HepG2 (cell line): Measurements from ENCODE around the gene JAGN1. TPM values are rescaled to one million over a fixed set of nuclear protein-coding genes. Genes with fewer than 3 reads are reported as not detected.
A peak's percentile ranks its signal among the peaks of the same experiment; 100 is the strongest.

Experiments
- ATAC-seq: fragments of 200-7000 bp; cut with Tn5 transposase; 3 replicates; pipeline ENCODE4 v1.9.1; 2020; ENCODE audit warnings: mild to moderate bottlenecking, moderate library complexity
- BruUV-seq: library from RNA; stranded (reverse); fragments of 400-500 nt; replicated peaks from 2 replicates; lab custom pipeline; 2021; lab: Mats Ljungman, UMichigan
- CTCF ChIA-PET: fragments of 300-600 bp; formaldehyde crosslinking; extraction: SDS; loops from one replicate; lab custom pipeline; 2021; ENCODE audit warnings: low total read pairs, inconsistent platforms, low intra/inter-chr PET ratio; lab: Yijun Ruan, JAX
- POLR2A ChIA-PET: fragments of 350-600 bp; sonication (Branson Sonifier 250); formaldehyde crosslinking; loops from one replicate; lab custom pipeline; 2020; ENCODE audit warnings: antibody characterized with exemption, inconsistent platforms; lab: Yijun Ruan, JAX
- DNase-seq: peaks from one replicate; pipeline ENCODE4 v3.0.0-alpha.2; 2015; ENCODE audit warnings: low spot score
- FAIRE-seq: peaks from 3 replicates; lab custom pipeline; 2011; peaks lifted over from hg19 to GRCh38; lab: Jason Lieb, UNC
- H2AFZ ChIP-seq: one replicate; pipeline ENCODE4 v1.6.1; 2011; ENCODE audit warnings: low read length, inconsistent platforms
- H3K27ac ChIP-seq: fragments of 300-600 bp; 3 replicates; pipeline ENCODE4 v1.8.0; 2011; ENCODE audit warnings: mixed run types, mild to moderate bottlenecking, mixed read lengths, low read length, inconsistent platforms; ENCODE audit not compliant: insufficient read depth; ENCODE audit errors: extremely low read length
- H3K27me3 ChIP-seq, 2 experiments: fragments of 200-600 bp in 1 of 2; 2 replicates in 1 of 2; 3 replicates in 1 of 2; pipeline versions ENCODE4 v1.6.0 to v1.8.0; 2011; ENCODE audit warnings: low read length in 2 of 2, mild to moderate bottlenecking in 2 of 2, moderate library complexity in 2 of 2, inconsistent platforms in 1 of 2; ENCODE audit not compliant: insufficient read depth in 2 of 2, control insufficient read depth in 1 of 2
- H3K36me3 ChIP-seq, 2 experiments: fragments of 200-600 bp in 1 of 2; replicated peaks in 1 of 2; 2 replicates in 1 of 2; 3 replicates in 1 of 2; pipeline versions ENCODE4 v1.5.1 to v1.8.0; 2011; ENCODE audit warnings: low read length in 2 of 2, inconsistent platforms in 1 of 2; ENCODE audit not compliant: insufficient read depth in 2 of 2, control insufficient read depth in 1 of 2
- H3K4me1 ChIP-seq: 2 replicates; pipeline ENCODE4 v1.5.1; 2012; ENCODE audit warnings: low read length, inconsistent platforms; ENCODE audit not compliant: insufficient read depth
- H3K4me2 ChIP-seq: 2 replicates; pipeline ENCODE4 v1.6.0; 2011; ENCODE audit warnings: low read depth, low read length, inconsistent platforms
- H3K4me3 ChIP-seq, 3 experiments: fragments of 200-600 bp in 1 of 3; sonication (generic), shearing (Covaris generic) in 1 of 3; replicated peaks in 1 of 3; 2 replicates each; pipeline ENCODE4 v1.5.1; 2011 to 2016; ENCODE audit warnings: low read length in 3 of 3, inconsistent platforms in 2 of 3, low read depth in 2 of 3, mild to moderate bottlenecking in 2 of 3, control low read depth in 1 of 3, mixed read lengths in 1 of 3; ENCODE audit not compliant: insufficient read depth in 1 of 3
- H3K79me2 ChIP-seq: one replicate; pipeline ENCODE4 v1.6.1; 2011; ENCODE audit warnings: low read length, inconsistent platforms; ENCODE audit not compliant: insufficient read depth
- H3K9ac ChIP-seq: 2 replicates; pipeline ENCODE4 v1.6.0; 2011; ENCODE audit warnings: mild to moderate bottlenecking, low read depth, low read length, inconsistent platforms; ENCODE audit not compliant: insufficient read depth
- H3K9me3 ChIP-seq: 2 replicates; pipeline ENCODE4 v1.5.1; 2012; ENCODE audit warnings: mild to moderate bottlenecking, low read length
- H4K20me1 ChIP-seq: 2 replicates; pipeline ENCODE4 v1.6.0; 2011; ENCODE audit warnings: inconsistent platforms, mild to moderate bottlenecking, low read length, moderate library complexity; ENCODE audit not compliant: insufficient read depth
- GATA4 ChIP-seq: sonication (generic); IDR thresholded peaks from 2 replicates; pipeline ENCODE4 v1.6.1; 2016; ENCODE audit warnings: antibody characterized with exemption, low read depth, borderline replicate concordance
- HNRNPL ChIP-seq: fragments of 200-400 bp; formaldehyde crosslinking; IDR thresholded peaks from 2 replicates; pipeline ENCODE4 v1.6.1; 2017; ENCODE audit warnings: mild to moderate bottlenecking, low read depth, low read length
- NCOR1 ChIP-seq: fragments of 200-600 bp; sonication (generic); IDR thresholded peaks from 2 replicates; pipeline ENCODE4 v1.7.0; 2017; ENCODE audit warnings: antibody characterized with exemption, low read length, borderline replicate concordance
- ZNF354B ChIP-seq: sonication (generic); formaldehyde crosslinking; IDR thresholded peaks from 2 replicates; pipeline ENCODE4 v1.8.0; 2022; ENCODE audit warnings: mild to moderate bottlenecking, missing genetic modification reagents
- WGBS: methylation state at CpG from one replicate; pipeline ENCODE4 v1.1.6; 2017; ENCODE audit warnings: low lambda C conversion rate; 5-methylcytosine and 5-hydroxymethylcytosine counted together
- in situ Hi-C: cut with HindIII; loops from 2 replicates; pipeline ENCODE4 v1.10.0; 2017; ENCODE audit warnings: low pct_unique_long_range_greater_than_20kb; ENCODE audit not compliant: extremely low pct_ligation_motif_present
- intact Hi-C: fragments of 100-400 bp; cut with micrococcal nuclease; formaldehyde crosslinking; loops from one replicate; pipeline ENCODE4 v1.10.0; 2022; ENCODE audit not compliant: unreplicated experiment
- polyA plus RNA-seq, 8 experiments: library from polyadenylated mRNA; depleted of rRNA in 3 of 8; stranded (reverse) in 7 of 8; unstranded in 1 of 8; fragments of >200 nt; fragmentation: Illumina TruSeq in 4 of 8; extraction: Trizol in 4 of 8; gene quantifications; 2 replicates each; pipeline versions ENCODE4 v1.2.1 to v1.2.3, GENCODE V29; 2011 to 2016; ENCODE audit warnings: low read depth in 4 of 8, missing spikeins in 1 of 8, mixed read lengths in 1 of 8; ENCODE audit not compliant: insufficient read depth in 1 of 8
- total RNA-seq, 5 experiments: library from RNA; depleted of rRNA; stranded (reverse); fragments of >200 nt; fragmentation: Illumina TruSeq; extraction: Trizol; gene quantifications; 2 replicates each; pipeline ENCODE4 v1.2.3, GENCODE V29; 2016; ENCODE audit warnings: low read depth in 1 of 5
- TF ChIP-seq, protein P1 (sequence below): sonication (generic); formaldehyde crosslinking; IDR thresholded peaks from 2 replicates; pipeline ENCODE4 v1.4.0; 2020; ENCODE audit warnings: mild to moderate bottlenecking, missing genetic modification reagents
- TF ChIP-seq, protein P2 (sequence below): sonication (generic); formaldehyde crosslinking; conservative IDR thresholded peaks from 2 replicates; pipeline ENCODE4 v1.4.0; 2020; ENCODE audit warnings: missing genetic modification reagents
- TF ChIP-seq, protein P3 (sequence below): IDR thresholded peaks from 2 replicates; pipeline ENCODE4 v1.4.0; 2020; ENCODE audit warnings: mild to moderate bottlenecking, missing genetic modification reagents

JAGN1 gene
- total and polyA plus RNA-seq, 2 of the 13 experiments (the other 11 are each of a cell fraction or from before 2014, with no cell fraction given), result 49.9 to 50.9 TPM

DNA sequence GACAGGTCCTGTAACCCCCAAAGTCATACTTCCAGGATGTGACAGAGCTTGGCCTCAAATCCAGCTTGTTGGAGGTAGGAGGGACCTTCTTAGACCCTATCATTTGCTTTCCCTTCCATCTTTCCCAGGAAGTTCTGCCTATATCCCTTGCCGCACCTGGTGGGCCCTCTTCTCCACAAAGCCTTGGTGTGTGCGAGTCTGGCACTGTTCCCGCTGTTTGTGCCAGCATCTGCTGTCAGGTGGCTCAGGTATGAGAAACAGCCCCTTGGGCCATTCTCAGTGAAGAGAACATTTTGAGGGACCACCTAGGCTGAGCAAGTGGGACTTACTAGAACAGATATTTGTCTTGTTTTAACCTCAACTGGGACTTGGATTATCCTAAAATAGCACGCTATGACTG, 13.5 kb downstream of the JAGN1 start:
- 95% methylated on average over 4 of the region's 4 CpGs for WGBS
- FAIRE-seq, result no peak
- no peak for ATAC-seq
- H3K36me3 ChIP-seq, result peaks cover 13 to 22% of the 10 kb centered on the region in 2 experiments
- H3K27me3 ChIP-seq, result no peaks in the 10 kb centered on the region; a peak in 1 of 5 replicates
- H3K4me3 ChIP-seq, result peak overlapping the region in 2 of 3 experiments; percentile 6 to 89; a peak in 4 of 6 replicates
- peaks cover 57% of the 10 kb centered on the region for H3K4me1 ChIP-seq
- peak overlapping the region; percentile 97 for H3K4me2 ChIP-seq
- peak overlapping the region; percentile 83; the same call in 1 of the 2 replicates for H3K9ac ChIP-seq
- no peak for DNase-seq
- intact Hi-C loops (loop anchor here (5.0 kb wide), 1 partner anchor 43 kb away; no protein-coding TSS in a partner anchor), in situ Hi-C loops (no loop called here)
- BruUV-seq, result no TSS peak
- ChIA-PET POLR2A (interaction anchor here (7.8 to 9.3 kb wide), 2 partner anchors 10 to 40 kb away, joined by 153 to 298 read pairs; partner anchors contain the start of gene IL17RC), CTCF (interaction anchor here (1.2 kb wide), 1 partner anchor 11 kb away, joined by 3 read pairs; no protein-coding TSS in a partner anchor)
- no peaks in the 10 kb centered on the region for H3K9me3 ChIP-seq
- peaks cover 15% of the 10 kb centered on the region for H3K79me2 ChIP-seq
- no peaks in the 10 kb centered on the region for H4K20me1 ChIP-seq
- H3K27ac ChIP-seq, result no peak overlapping the region
- H2AFZ ChIP-seq, result no peak overlapping the region
- TF ChIP-seq ZNF354B (no peak), GATA4 (no peak), NCOR1 (no peak), HNRNPL (no peak)
- TF ChIP-seq, protein P1, sequence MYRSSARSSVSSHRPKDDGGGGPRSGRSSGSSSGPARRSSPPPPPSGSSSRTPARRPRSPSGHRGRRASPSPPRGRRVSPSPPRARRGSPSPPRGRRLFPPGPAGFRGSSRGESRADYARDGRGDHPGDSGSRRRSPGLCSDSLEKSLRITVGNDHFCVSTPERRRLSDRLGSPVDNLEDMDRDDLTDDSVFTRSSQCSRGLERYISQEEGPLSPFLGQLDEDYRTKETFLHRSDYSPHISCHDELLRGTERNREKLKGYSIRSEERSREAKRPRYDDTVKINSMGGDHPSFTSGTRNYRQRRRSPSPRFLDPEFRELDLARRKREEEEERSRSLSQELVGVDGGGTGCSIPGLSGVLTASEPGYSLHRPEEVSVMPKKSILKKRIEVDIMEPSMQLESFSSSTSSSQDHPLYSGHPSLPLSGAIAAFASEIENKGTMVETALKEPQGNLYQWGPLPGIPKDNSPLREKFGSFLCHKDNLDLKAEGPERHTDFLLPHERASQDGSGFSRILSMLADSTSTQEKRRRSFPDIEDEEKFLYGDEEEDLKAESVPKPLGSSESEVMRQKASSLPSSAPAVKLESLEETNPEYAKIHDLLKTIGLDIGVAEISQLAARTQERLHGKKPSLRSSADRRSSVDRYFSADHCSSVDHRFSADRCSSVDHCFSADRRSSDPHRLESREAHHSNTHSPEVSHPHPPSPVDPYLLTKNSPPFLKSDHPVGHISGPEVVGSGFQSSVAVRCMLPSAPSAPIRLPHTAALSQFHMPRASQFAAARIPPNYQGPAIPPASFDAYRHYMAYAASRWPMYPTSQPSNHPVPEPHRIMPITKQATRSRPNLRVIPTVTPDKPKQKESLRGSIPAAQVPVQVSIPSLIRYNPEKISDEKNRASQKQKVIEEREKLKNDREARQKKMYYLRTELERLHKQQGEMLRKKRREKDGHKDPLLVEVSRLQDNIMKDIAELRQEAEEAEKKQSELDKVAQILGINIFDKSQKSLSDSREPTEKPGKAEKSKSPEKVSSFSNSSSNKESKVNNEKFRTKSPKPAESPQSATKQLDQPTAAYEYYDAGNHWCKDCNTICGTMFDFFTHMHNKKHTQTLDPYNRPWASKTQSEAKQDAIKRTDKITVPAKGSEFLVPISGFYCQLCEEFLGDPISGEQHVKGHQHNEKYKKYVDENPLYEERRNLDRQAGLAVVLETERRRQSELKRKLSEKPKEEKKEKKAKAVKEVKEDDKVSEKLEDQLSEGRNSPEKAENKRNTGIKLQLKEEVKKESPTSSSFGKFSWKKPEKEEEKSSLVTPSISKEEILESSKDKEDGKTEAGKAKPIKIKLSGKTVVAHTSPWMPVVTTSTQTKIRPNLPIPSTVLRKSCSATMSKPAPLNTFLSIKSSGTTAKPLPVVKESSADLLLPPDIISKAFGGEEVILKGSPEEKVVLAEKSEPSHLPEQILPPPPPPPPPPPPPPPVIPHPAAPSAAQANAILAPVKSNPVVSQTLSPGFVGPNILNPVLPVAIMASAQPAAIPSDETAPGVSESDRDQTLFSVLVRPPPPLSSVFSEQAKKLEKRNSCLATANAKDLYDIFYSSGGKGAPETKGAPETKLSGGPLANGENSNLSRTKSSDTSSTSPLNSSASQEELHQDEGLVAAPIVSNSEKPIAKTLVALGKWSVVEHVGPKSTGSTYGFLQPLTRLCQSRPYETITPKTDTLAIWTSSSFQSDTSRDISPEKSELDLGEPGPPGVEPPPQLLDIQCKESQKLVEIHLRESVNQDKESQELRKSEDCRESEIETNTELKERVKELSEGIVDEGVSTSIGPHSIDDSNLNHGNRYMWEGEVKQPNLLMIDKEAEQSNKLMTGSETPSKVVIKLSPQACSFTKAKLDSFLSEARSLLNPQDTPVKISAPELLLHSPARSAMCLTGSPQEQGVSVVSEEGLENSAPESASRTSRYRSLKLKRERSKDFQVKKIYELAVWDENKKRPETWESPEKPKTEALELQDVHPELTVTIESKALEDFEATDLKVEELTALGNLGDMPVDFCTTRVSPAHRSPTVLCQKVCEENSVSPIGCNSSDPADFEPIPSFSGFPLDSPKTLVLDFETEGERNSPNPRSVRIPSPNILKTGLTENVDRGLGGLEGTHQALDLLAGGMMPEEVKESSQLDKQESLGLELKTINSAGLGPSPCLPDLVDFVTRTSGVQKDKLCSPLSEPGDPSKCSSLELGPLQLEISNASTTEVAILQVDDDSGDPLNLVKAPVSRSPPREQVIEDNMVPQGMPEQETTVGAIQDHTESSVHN (CRISPR knock-in tag), result no peak
- TF ChIP-seq, protein P2, sequence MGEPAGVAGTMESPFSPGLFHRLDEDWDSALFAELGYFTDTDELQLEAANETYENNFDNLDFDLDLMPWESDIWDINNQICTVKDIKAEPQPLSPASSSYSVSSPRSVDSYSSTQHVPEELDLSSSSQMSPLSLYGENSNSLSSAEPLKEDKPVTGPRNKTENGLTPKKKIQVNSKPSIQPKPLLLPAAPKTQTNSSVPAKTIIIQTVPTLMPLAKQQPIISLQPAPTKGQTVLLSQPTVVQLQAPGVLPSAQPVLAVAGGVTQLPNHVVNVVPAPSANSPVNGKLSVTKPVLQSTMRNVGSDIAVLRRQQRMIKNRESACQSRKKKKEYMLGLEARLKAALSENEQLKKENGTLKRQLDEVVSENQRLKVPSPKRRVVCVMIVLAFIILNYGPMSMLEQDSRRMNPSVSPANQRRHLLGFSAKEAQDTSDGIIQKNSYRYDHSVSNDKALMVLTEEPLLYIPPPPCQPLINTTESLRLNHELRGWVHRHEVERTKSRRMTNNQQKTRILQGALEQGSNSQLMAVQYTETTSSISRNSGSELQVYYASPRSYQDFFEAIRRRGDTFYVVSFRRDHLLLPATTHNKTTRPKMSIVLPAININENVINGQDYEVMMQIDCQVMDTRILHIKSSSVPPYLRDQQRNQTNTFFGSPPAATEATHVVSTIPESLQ, result no peak
- TF ChIP-seq, protein P3, sequence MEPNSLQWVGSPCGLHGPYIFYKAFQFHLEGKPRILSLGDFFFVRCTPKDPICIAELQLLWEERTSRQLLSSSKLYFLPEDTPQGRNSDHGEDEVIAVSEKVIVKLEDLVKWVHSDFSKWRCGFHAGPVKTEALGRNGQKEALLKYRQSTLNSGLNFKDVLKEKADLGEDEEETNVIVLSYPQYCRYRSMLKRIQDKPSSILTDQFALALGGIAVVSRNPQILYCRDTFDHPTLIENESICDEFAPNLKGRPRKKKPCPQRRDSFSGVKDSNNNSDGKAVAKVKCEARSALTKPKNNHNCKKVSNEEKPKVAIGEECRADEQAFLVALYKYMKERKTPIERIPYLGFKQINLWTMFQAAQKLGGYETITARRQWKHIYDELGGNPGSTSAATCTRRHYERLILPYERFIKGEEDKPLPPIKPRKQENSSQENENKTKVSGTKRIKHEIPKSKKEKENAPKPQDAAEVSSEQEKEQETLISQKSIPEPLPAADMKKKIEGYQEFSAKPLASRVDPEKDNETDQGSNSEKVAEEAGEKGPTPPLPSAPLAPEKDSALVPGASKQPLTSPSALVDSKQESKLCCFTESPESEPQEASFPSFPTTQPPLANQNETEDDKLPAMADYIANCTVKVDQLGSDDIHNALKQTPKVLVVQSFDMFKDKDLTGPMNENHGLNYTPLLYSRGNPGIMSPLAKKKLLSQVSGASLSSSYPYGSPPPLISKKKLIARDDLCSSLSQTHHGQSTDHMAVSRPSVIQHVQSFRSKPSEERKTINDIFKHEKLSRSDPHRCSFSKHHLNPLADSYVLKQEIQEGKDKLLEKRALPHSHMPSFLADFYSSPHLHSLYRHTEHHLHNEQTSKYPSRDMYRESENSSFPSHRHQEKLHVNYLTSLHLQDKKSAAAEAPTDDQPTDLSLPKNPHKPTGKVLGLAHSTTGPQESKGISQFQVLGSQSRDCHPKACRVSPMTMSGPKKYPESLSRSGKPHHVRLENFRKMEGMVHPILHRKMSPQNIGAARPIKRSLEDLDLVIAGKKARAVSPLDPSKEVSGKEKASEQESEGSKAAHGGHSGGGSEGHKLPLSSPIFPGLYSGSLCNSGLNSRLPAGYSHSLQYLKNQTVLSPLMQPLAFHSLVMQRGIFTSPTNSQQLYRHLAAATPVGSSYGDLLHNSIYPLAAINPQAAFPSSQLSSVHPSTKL (CRISPR knock-in tag), result no peak
